GM23338 (cell line): Measurements from ENCODE around the gene SIL1.

ENCODE experiments used
- EZH2 ChIP-seq: fragments of 200-600 bp; sonication (generic); IDR thresholded peaks from one replicate; pipeline ENCODE4 v1.8.0; 2017; ENCODE audit warnings: antibody characterized with exemption, mild to moderate bottlenecking, low read depth; ENCODE audit not compliant: unreplicated experiment
- EZH2phosphoT487 ChIP-seq: fragments of 200-600 bp; sonication (generic); IDR thresholded peaks from one replicate; pipeline ENCODE4 v1.8.1; 2018; ENCODE audit warnings: antibody characterized with exemption; ENCODE audit not compliant: unreplicated experiment
- JUNB ChIP-seq: IDR thresholded peaks from one replicate; pipeline ENCODE4 v1.6.1; 2016; ENCODE audit warnings: antibody characterized with exemption; ENCODE audit not compliant: unreplicated experiment
- TF ChIP-seq, protein P1 (sequence below), 2 experiments: fragments of 200-600 bp in 1 of 2; sonication (generic) in 1 of 2; conservative IDR thresholded peaks; 2 replicates each; pipeline versions ENCODE4 v1.5.1 to v1.6.1; 2016 to 2017; ENCODE audit warnings: antibody characterized with exemption in 2 of 2, low read depth in 2 of 2, mild to moderate bottlenecking in 2 of 2, moderate library complexity in 1 of 2
- TF ChIP-seq, protein P2 (sequence below): IDR thresholded peaks from one replicate; pipeline ENCODE4 v1.6.1; 2018; ENCODE audit warnings: antibody characterized with exemption; ENCODE audit not compliant: unreplicated experiment

DNA sequence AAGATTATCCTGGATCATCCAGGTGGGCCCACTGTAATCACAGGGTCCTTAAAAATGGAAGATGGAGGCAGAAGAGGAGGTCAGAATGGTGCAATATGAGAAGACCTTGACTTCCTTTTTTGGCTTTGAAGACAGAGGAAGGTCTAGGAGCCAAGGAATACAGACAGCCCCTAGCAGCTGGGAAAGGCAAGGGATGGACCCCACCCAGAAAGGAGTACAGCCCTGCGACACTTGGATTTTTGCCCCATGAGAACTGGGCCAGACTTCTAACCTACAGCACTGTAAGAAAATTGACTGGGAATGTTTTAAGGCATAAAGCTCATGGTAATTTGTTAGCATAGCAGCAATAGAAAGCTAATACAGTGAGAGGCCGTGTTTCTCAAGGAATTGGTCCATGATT, 256.1 kb downstream of the SIL1 start:
- TF ChIP-seq, protein P1, sequence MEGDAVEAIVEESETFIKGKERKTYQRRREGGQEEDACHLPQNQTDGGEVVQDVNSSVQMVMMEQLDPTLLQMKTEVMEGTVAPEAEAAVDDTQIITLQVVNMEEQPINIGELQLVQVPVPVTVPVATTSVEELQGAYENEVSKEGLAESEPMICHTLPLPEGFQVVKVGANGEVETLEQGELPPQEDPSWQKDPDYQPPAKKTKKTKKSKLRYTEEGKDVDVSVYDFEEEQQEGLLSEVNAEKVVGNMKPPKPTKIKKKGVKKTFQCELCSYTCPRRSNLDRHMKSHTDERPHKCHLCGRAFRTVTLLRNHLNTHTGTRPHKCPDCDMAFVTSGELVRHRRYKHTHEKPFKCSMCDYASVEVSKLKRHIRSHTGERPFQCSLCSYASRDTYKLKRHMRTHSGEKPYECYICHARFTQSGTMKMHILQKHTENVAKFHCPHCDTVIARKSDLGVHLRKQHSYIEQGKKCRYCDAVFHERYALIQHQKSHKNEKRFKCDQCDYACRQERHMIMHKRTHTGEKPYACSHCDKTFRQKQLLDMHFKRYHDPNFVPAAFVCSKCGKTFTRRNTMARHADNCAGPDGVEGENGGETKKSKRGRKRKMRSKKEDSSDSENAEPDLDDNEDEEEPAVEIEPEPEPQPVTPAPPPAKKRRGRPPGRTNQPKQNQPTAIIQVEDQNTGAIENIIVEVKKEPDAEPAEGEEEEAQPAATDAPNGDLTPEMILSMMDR (conservative IDR thresholded peaks at IDR 0.05; ENCODE audit: low read depth in 2 of 2), result no peak
- TF ChIP-seq EZH2phosphoT487 (no peak), EZH2 (no peak), JUNB (no peak)
- TF ChIP-seq, protein P2, sequence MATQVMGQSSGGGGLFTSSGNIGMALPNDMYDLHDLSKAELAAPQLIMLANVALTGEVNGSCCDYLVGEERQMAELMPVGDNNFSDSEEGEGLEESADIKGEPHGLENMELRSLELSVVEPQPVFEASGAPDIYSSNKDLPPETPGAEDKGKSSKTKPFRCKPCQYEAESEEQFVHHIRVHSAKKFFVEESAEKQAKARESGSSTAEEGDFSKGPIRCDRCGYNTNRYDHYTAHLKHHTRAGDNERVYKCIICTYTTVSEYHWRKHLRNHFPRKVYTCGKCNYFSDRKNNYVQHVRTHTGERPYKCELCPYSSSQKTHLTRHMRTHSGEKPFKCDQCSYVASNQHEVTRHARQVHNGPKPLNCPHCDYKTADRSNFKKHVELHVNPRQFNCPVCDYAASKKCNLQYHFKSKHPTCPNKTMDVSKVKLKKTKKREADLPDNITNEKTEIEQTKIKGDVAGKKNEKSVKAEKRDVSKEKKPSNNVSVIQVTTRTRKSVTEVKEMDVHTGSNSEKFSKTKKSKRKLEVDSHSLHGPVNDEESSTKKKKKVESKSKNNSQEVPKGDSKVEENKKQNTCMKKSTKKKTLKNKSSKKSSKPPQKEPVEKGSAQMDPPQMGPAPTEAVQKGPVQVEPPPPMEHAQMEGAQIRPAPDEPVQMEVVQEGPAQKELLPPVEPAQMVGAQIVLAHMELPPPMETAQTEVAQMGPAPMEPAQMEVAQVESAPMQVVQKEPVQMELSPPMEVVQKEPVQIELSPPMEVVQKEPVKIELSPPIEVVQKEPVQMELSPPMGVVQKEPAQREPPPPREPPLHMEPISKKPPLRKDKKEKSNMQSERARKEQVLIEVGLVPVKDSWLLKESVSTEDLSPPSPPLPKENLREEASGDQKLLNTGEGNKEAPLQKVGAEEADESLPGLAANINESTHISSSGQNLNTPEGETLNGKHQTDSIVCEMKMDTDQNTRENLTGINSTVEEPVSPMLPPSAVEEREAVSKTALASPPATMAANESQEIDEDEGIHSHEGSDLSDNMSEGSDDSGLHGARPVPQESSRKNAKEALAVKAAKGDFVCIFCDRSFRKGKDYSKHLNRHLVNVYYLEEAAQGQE, result no peak
